Airway epithelial cell (primary cell): Measurements from ENCODE around the gene KLHL24. TPM values are rescaled to one million over a fixed set of nuclear protein-coding genes. Genes with fewer than 3 reads are reported as not detected.

Source experiments
- total RNA-seq: library from RNA; depleted of rRNA; stranded (reverse); fragments of >200 nt; gene quantifications from 2 replicates; pipeline ENCODE4 v1.2.3, GENCODE V29; 2015

KLHL24 gene, protein sequence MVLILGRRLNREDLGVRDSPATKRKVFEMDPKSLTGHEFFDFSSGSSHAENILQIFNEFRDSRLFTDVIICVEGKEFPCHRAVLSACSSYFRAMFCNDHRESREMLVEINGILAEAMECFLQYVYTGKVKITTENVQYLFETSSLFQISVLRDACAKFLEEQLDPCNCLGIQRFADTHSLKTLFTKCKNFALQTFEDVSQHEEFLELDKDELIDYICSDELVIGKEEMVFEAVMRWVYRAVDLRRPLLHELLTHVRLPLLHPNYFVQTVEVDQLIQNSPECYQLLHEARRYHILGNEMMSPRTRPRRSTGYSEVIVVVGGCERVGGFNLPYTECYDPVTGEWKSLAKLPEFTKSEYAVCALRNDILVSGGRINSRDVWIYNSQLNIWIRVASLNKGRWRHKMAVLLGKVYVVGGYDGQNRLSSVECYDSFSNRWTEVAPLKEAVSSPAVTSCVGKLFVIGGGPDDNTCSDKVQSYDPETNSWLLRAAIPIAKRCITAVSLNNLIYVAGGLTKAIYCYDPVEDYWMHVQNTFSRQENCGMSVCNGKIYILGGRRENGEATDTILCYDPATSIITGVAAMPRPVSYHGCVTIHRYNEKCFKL
- 11.2 and 23.0 TPM in 2 replicates for total RNA-seq

GRCh38 chr3:183635431-183636220 is at the start of gene KLHL24:
KLHL24 (plus strand) TSS chr3:183635623; CDS start chr3:183650357, 14,734 bp downstream.

DNA sequence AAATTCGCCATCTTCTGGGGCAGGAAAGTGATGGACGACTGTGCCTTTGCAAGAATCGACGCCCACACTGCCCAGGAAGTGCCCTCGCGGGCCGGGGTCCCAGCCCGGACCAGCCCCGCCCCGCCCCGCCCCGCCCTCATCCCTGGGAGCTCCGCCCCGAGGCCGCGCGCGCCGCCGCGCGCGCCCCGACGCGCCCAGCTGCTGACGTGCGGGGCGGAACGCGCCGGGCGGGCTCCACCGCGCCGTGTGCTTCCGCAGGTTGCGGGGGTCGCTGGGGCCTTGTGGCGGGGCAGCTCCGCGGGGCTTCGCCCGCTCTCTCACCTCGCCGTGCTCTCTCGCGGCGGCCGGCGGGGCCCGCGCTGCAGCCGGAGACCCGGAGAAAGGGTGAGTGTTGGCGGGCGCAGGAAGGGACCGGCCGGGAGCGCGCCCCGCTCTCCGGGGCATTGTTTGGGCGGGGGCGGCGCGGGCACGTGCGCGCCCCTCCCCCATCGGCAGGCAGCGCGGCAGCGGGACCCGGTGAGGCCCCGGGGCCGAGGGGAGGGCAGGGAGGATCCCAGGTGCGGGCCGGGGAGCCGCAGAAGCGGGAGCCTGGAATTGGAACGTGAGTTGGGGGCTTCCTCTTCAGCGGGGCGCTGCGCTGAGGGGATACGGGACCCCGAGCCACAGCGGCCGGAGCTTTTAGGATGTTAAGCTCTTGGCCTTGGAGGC is 62.3 kb downstream of the KLHL24 start, which contains the start of gene YEATS2:
Gene YEATS2, plus strand, starts transcription at position 188 of the 708 bp plus-strand sequence. CDS start 17,366 bp downstream, outside the sequence.

Other genes starting within 250 kb of the KLHL24 start
- gene MCF2L2, start 207.0 kb upstream of the KLHL24 start, total RNA-seq: 0.05 and 0.28 TPM in 2 replicates
- gene KLHL6, start 79.9 kb upstream of the KLHL24 start, total RNA-seq: 0.05 and 0.07 TPM in 2 replicates
- 28.3 and 29.5 TPM in 2 replicates for gene YEATS2, start 62.2 kb downstream of the KLHL24 start, total RNA-seq
- 3.7 and 4.2 TPM in 2 replicates for gene MAP6D1, start 190.0 kb downstream of the KLHL24 start, total RNA-seq
- 39.9 and 53.2 TPM in 2 replicates for gene PARL, start 249.3 kb downstream of the KLHL24 start, total RNA-seq